ENCODE results near the gene CYRIA. TPM values are rescaled to one million over a fixed set of nuclear protein-coding genes. Genes with fewer than 3 reads are reported as not detected.

CYRIA gene
- polyA plus RNA-seq, 4 donors, result 3.1 to 3.8 (median 3.4) TPM

DNA sequence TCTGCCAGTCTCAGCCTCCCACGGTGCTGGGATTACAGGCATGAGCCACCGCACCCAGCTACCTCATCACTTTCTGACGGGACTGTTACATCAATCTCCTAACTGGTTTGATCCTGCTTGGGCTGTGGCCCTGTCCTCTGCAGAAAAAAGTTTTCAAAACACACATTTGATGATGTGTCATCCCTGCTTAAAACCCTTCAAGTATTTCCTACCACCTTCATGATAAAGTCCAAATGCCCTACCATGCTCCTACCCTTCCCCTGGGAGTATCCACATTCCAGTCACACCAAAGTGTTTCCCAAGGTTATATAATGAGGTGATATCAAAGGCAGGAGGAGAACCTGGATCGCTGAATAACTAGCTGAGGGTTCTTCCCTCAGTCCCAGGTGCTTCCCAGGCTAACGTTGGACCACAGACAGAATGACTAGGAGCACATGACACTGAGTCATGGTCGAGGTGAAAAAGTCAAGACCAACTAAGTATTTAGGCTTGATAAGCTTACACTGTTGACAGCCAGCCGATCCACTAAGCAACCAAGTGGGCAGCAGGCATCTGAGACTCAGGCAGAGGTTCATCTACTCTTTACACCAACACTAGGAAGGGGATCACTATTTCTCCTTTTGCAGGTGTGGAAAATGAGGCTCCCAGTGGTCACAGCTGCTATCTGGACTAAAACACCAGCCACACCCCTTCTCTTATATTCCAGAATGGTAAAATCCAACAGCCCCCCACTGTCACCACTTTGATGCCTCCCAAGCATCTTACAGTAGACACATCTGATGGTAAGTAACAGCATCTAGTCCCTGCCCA lies 31.8 kb downstream of the CYRIA start:
- DNase-seq (ENCODE audit: low read depth in 4 of 4, low spot score in 3 of 4), result no peak

GRCh38 chr2:16632598-16632997 lies 33.0 kb downstream of the CYRIA start:
- DNase-seq (ENCODE audit: low read depth in 4 of 4, low spot score in 3 of 4), result no peak

DNA sequence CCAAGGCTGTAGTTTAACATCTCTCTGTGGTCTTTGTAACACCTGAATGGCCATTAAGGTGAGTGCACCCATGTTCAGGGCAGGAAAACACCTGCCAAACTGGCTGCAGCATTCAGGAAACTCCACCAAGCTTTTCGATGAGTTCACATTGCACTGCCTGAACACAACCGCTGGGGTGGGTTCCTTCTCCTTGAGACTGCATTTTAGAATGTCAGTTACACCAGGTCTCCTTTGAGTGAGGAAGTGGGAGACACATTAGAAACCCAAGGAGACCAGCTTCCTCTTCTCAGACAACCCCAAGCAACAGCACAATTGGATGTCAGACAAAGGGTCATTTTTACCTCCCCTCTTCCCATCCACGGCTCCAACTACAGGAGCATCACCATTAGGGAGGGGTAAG lies 35.2 kb downstream of the CYRIA start:
- DNase-seq (ENCODE audit: low read depth in 4 of 4, low spot score in 3 of 4), result no peak

DNA sequence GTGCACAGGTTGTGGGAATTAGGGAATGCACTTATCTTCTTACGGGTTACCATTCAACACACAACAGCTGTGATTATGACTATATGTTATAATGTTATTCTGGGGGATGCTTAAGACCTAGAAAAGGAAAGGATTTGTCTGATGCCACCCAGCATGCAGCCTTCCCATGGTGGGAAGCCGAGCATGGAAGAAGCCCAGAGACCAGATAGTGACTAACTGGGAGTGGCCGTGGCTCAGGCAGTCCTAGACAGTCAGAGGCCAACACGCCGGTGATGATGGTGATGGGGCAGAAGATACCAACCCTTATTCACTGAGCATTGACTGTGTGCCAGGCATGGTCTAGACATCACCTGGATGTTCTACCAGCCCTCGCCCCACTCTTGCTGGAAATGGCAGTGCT lies 35.9 kb downstream of the CYRIA start:
- no peak for DNase-seq (ENCODE audit: low read depth in 4 of 4, low spot score in 3 of 4)

DNA sequence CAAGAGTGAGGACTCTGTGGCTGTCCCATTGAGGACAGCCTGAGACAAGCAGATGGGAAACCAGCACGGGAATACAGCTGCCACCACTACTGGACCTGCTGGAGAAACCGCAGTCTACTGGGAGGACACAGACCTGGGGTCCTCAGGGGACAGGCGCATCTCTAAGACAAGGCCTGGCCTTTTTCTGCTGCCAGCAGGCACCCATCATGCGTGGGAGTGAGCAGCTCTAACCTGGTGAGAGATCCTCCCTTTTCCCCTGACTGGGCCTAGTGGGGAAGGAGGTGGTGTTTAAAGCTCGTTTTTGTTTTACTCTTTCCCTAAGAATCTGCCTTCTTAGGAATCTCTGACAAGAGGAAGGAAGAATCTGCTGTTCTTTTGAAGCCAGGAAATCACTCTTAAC lies 36.6 kb downstream of the CYRIA start:
- DNase-seq (ENCODE audit: low read depth in 4 of 4, low spot score in 3 of 4), result no peak

GRCh38 chr2:16628314-16628713 lies 37.3 kb downstream of the CYRIA start:
- no peak for DNase-seq (ENCODE audit: low read depth in 4 of 4, low spot score in 3 of 4)

DNA sequence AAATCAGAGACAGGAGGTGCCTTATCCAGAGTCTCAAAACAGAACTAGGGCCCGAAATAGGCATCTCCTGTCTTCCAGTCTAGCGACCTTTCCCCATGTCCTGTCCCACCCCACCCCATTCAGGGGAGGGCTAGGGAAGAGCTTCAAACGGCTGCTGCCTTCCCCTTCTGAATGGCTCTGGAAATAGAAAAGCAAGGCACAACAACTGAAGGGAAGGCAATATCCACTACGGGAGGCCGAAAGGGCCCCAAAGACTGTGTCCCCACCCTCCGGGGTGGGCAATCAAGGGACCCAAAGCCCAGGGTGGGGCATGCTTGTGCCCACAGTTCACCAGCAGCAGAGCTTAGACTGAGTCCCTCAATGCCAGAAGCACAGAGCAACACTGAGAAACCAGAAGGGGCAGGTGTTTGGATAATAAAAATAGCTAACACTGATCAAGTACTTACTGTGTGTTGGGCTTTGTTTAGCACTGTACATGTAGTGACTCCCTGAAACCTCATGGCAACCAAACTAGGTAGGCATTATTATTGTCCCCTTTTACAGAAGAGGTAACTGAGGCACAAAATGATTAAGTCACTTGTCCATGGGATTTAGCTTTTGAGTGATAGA lies 38.5 kb downstream of the CYRIA start:
- no peak for DNase-seq (ENCODE audit: low read depth in 4 of 4, low spot score in 3 of 4)

- no peak for DNase-seq (ENCODE audit: low read depth in 4 of 4, low spot score in 3 of 4)
Observed at GRCh38 chr2:16626497-16626896, 39.1 kb downstream of the CYRIA start.

DNA sequence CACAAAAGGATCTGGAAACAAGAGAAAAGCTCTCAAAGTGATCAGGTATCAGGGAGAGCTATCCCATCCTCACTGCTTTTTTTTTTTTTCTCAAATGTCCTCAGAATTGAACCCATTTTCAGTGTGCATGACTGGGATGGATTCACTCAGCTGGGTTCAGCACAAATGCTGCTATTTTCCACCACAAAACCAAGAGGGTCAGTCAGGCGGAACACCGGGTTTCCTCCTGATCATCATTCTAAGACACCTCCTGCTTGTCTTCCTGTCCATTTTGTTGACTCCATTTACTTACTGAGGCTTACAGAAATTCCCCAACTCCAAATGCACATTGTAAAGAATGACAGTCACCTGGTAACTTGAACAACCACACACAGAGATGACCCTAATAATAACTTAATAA lies 39.9 kb downstream of the CYRIA start:
- no peak for DNase-seq (ENCODE audit: low read depth in 4 of 4, low spot score in 3 of 4)

- DNase-seq (ENCODE audit: low read depth in 4 of 4, low spot score in 3 of 4), result no peak
Observed at GRCh38 chr2:16625201-16625729, 40.4 kb downstream of the CYRIA start.

DNA sequence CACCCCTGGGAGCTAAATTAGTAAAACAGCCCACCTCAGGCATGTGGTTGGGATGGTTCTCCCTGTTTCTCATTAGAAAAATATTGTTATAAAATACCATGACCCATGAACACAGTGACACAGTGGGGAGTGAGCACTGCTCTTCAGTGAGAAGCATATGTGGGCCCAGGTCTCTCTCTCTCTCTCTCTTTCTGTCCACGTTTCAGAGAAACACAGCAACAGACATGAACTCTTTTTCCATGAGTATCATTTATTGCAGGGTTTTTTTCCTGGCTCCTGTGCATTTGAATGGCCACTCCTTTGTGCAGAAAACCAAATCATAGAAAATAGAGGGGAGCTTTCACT lies 41.2 kb downstream of the CYRIA start:
- no peak for DNase-seq (ENCODE audit: low read depth in 4 of 4, low spot score in 3 of 4)

DNA sequence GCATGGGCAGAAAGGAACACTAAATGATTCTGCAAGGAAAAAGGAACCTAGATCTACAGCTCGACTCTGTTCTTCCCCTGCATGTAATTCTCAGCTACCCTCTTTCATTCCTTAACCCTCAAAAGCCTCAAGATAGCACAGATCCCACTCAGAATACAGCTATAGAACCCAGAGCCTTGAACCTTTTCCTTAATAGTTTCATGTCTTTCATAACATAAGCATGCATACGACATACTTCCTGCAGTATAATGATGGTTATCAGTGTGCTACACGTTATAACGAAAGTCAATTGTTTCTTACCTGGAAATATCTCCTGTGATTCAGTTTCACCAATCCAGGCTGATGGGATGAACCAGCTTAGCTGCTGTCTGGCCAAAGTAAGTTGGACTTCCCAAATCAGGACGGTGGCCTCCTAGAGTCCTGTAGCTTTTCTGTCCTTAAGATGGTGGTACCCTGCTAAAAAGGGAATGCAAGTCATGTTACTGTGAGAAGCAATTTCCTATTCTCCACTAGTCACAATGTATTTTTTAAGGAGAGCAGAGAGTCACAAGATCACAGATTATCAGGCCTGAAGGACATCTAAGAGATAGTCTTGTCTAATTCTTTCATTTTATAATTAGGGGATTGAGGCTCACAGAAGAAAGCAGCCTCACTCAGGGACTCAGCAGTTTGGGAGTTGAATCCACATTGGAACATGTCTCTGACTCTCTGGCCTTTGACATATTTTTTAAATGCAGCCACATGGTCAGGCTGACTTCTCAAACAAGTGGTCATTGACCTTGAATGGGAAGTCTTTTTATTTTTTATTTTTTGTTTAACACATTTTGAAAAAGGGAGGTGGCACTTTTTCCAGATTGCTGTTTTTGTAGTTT lies 41.8 kb downstream of the CYRIA start:
- no peak for DNase-seq (ENCODE audit: low read depth in 4 of 4, low spot score in 3 of 4)

- DNase-seq (ENCODE audit: low read depth in 4 of 4, low spot score in 3 of 4), result no peak
Observed at GRCh38 chr2:16623031-16623430, 42.6 kb downstream of the CYRIA start.

DNA sequence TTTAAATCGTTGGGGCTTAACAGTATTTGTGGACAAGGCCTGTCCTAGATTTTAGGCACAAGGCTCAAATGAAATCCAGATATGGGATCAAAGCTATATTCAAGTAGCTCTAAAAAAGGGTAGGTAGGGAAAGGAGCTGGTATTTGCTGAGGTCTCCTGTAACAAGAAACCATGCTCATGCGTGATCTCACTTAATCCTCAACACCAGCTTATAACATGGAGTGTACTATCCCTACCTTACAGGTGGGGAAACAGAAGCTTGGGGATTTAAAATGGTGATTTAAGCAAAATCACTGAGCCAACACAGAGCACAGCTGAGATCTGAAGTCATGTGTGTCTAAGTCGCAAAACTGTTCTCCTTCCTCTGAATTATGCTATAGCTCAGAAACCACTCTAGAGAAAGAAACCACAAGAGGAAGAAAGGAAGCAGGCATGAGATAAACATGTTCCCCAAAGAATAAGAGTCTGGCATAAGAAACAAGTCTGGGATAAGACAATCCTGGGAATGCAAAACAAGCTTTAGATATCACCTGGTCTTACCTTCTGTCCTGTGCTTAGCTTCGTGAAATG lies 43.1 kb downstream of the CYRIA start:
- no peak for DNase-seq (ENCODE audit: low read depth in 4 of 4, low spot score in 3 of 4)

- no peak for DNase-seq (ENCODE audit: low read depth in 4 of 4, low spot score in 3 of 4)
Observed at GRCh38 chr2:16621316-16621715, 44.3 kb downstream of the CYRIA start.

DNA sequence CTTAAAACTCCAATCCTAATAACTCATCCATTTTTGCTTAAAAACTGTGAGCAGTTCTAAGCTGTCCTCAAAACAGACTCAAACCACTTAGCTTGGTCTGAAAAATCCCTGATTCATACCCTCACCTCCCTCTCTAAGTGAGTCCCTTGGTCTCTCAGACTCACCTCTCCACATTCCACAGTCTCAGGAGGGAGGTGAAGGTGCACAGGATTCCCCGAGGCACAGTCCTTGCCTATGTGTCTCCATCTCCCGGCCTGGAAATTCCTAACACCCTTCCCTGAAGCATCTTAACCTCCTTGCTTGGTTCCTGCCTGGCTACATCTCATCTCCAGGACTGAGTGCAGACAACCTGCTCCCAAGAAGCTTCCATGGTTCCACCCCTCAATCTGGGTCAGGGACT lies 45.0 kb downstream of the CYRIA start:
- no peak for DNase-seq (ENCODE audit: low read depth in 4 of 4, low spot score in 3 of 4)

- no peak for DNase-seq (ENCODE audit: low read depth in 4 of 4, low spot score in 3 of 4)
Observed at GRCh38 chr2:16619576-16620245, 45.9 kb downstream of the CYRIA start.

DNA sequence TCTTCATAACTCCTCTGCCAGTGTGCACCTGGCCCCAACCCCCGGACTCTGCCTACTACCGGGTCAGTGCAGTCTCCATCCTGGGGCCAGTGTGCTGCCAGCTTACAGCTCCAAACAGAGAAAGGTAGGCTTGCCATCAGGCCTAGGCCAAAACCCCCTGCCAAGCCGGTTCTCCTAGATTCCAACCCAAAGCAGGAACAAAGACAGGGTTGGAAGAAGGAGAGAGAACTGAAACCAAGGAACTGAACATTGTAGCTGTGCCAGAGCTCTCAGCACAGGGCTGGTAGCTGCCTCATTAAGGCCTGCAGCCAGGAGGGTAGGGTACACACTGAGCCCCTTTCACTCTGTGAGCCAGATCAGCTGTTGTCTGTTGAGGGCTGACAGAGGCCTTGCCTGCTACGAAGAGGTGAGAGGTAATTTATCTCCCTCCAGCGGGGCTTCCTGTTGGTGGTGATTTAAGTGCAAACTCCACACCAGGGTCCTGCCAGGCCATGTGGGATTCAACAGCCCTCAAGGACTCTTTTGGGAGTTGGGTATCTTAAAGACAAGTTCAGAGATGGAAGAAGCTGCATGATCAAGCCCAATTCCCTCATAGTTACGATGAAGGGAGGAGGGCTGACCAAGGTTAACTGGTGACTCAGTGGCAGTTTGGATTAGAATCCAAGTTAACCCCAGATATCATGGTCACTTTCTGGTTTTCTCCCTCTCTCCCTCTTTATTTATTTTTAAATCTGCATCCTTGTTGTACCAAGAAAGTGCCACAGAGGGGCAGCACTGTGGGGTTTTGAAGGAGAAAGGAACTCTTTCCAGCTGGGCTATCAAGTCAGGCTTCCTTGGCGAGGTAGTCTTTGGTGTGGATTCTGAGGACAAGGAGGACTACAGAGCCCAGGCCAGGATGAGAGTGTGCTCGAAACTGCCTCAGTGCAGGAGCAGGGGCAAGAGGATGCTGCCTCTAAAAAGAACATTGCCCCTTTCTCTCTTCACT lies 48.1 kb downstream of the CYRIA start:
- no peak for DNase-seq (ENCODE audit: low read depth in 4 of 4, low spot score in 3 of 4)

Data from right renal pelvis (tissue), 4 donors.